HG03135 (cell line): ENCODE data around the gene PHF23.

Experiments used
- ATAC-seq: cut with Tn5 transposase; IDR thresholded peaks from one replicate; pipeline ENCODE4 v1.9.1; 2021; ENCODE audit warnings: mild to moderate bottlenecking, moderate library complexity; ENCODE audit not compliant: unreplicated experiment

PHF23 gene

GRCh38 chr17:7221278-7222092, 17.8 kb downstream of the PHF23 start:
- ATAC-seq, result no peak

- no peak for ATAC-seq
These were observed 18.5 kb downstream of the PHF23 start for GRCh38 chr17:7220593-7221277.

GRCh38 chr17:7219812-7220592, 19.3 kb downstream of the PHF23 start, which contains the start of the genes ACADVL and DLG4:
ACADVL (plus strand) TSS chr17:7219938; CDS start chr17:7219985, 47 bp downstream.
DLG4 (minus strand) TSS chr17:7219836.
- peak; percentile 57 for ATAC-seq

- ATAC-seq, result no peak
These were observed 19.9 kb downstream of the PHF23 start for GRCh38 chr17:7219229-7219811.

- ATAC-seq, result no peak
These were observed 20.5 kb downstream of the PHF23 start for GRCh38 chr17:7218758-7219157.

- ATAC-seq, result no peak
These were observed 21.1 kb downstream of the PHF23 start for GRCh38 chr17:7218166-7218565.

GRCh38 chr17:7217113-7217987, 21.9 kb downstream of the PHF23 start:
- ATAC-seq, result no peak

GRCh38 chr17:7216242-7217112, 22.8 kb downstream of the PHF23 start:
- no peak for ATAC-seq

- no peak for ATAC-seq
These were observed 23.5 kb downstream of the PHF23 start for GRCh38 chr17:7215652-7216180.

- no peak for ATAC-seq
These were observed 24.1 kb downstream of the PHF23 start for GRCh38 chr17:7215136-7215638.

GRCh38 chr17:7214300-7215135, 24.7 kb downstream of the PHF23 start:
- ATAC-seq, result peak; percentile 73

GRCh38 chr17:7213895-7214299, 25.4 kb downstream of the PHF23 start:
- ATAC-seq, result peak; percentile 17

GRCh38 chr17:7211491-7212273, 27.6 kb downstream of the PHF23 start:
- no peak for ATAC-seq

- ATAC-seq, result no peak
These were observed 30.4 kb downstream of the PHF23 start for GRCh38 chr17:7208754-7209460.

- ATAC-seq, result no peak
These were observed 31.2 kb downstream of the PHF23 start for GRCh38 chr17:7208027-7208571.
